Measurements from ENCODE around the gene EXOC4.

DNA sequence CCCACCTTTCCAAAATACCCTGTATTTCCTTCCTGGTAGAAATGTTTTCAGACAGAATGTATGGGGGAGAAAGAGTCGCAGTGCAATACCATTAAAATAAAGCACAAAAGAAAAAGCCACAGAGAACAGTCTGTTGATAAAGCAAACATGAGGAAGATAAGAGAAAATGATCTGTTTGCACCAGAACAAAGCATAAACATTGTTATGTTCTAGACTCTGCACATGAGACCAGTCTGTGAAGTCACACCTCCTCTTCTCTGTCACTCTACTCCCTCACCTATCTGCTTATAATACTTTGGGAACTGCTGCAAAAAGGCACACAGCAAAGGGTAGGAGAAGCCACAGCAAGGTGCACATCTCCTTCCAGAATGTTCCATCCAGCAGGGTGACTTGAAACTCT lies 807.0 kb downstream of the EXOC4 start:
- TF ChIP-seq, protein P1, sequence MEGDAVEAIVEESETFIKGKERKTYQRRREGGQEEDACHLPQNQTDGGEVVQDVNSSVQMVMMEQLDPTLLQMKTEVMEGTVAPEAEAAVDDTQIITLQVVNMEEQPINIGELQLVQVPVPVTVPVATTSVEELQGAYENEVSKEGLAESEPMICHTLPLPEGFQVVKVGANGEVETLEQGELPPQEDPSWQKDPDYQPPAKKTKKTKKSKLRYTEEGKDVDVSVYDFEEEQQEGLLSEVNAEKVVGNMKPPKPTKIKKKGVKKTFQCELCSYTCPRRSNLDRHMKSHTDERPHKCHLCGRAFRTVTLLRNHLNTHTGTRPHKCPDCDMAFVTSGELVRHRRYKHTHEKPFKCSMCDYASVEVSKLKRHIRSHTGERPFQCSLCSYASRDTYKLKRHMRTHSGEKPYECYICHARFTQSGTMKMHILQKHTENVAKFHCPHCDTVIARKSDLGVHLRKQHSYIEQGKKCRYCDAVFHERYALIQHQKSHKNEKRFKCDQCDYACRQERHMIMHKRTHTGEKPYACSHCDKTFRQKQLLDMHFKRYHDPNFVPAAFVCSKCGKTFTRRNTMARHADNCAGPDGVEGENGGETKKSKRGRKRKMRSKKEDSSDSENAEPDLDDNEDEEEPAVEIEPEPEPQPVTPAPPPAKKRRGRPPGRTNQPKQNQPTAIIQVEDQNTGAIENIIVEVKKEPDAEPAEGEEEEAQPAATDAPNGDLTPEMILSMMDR (conservative IDR thresholded peaks at IDR 0.05; ENCODE audit: low read length), result no peak
- TF ChIP-seq EZH2phosphoT487 (IDR thresholded peaks at IDR 0.05; ENCODE audit: borderline replicate concordance), result no peak
